GM19395 (cell line): ENCODE results near the gene B9D2.
"Not testable (repeated sequence)": the region's sequence is repeated elsewhere in the genome, so short reads cannot be mapped to it uniquely, and the experiment has no call there.

ENCODE experiments used
- ATAC-seq: cut with Tn5 transposase; IDR thresholded peaks from one replicate; pipeline ENCODE4 v1.9.1; 2021; ENCODE audit warnings: mild to moderate bottlenecking, moderate library complexity; ENCODE audit not compliant: unreplicated experiment

B9D2 gene

DNA sequence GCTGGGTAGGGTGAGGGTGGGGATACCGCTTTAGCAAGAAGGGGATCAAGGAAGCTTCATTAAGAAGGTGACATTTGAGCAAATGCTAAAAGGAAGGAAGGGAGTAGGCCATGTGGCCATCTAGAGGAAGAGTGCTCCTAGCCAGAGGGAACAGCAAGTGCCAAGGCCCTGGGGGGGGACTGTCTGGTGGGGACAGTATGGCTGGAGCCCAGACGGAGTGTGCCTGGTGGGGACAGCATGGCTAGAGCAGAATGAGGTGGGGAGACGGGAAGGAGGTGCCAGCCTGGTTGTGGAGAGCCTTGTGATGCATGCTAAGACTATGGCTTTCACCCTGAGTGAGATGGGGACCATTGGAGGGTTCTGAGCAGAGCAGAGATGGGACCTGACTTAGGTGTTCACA lies 8.1 kb downstream of the B9D2 start:
- ATAC-seq = no peak

DNA sequence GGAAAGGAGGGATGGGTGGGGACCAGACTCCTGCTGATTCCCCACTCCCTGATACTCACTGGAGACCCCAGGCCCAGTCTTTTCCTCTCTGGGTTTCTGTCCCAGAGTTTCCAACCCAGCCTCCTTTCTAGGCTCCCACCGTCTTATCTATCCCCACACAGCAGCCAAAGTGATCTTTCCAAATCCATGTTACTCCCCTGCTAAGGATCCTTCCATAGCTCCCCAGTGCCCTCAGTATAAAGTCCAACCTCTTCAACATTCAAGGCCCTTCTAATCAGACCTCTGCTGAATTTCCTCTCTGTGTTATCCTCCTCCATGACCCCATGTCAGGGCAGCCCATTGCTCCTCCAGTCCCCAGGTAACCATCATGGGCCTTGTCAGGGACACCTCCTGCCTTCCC lies 8.9 kb downstream of the B9D2 start:
- no peak for ATAC-seq

DNA sequence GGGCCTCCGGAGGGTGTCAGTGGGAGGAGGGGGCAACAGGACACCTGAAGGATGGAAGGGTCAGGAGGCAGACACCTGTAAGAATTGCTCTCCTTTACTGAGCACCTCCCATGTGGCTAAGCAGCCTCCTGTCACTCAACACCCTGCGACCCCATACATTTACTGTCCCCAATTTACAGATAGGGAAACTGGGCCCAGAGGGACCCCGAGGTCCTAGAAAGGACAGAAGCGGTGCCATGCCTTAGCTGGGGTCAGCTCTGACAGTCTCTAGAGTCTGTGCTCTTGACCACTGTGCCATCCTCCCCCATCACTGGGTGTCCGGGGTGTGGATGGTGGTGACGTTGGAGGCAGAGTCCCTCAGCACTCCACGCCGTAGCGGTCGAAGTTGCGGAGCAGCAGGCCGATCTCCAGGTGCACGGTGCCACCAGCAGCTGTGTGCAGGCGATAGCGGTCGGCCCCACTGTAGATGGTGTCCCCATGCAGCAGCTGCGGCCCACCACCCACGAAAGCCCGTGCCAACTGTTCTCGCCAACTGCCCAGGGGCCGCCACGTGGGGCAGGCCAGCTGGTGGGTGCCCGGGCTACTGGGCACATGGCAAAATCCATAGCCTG lies 9.5 kb downstream of the B9D2 start:
- no peak for ATAC-seq

DNA sequence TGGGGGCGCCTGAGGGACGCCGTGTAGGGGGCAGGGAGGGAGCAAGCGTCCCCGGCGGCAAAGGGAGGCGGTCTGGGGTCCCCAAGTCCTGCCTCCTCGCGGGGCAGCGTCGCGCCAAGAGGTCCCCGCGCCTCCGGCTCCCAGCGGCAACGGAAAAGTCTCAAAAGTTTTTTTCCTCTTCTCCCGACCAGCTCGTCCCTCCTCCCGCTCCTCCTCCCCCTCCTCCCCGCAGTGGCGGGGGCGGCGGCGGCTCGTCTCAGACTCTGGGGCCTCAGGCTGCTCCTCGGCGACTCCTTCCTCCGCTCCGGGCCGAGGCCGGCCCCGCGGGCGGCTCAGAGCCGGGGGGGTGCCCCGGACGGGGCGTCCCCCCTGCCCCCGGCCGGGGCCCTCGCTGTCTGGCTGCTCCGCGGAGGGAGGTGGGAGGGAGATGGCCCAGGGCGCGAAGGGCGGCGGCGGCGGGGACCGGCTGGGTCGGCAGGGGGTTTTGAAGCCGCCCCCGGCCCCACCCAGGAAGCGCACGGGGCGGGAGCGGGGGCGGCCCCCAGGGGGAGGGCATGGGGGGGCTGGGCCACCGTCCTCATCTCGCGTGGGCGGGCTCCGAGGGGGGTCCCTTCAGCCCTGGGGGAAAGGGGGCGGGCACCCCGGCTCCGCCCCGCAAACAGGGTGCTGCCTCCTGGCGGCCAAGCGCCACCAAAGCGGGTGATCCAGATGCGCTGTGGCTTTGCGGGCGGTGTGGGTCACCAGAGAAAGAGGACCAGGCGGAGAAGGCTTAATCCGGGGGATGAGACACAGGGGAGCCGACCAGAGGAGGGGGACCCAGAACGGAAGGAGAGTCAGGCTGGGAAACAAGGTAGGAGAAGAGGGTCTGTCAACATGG lies 10.2 kb downstream of the B9D2 start, which contains the start of gene TGFB1:
Gene TGFB1 (minus strand): TSS at position 457 of the 877 bp plus-strand sequence. CDS start 878 bp downstream, outside the sequence.
- ATAC-seq = no peak

DNA sequence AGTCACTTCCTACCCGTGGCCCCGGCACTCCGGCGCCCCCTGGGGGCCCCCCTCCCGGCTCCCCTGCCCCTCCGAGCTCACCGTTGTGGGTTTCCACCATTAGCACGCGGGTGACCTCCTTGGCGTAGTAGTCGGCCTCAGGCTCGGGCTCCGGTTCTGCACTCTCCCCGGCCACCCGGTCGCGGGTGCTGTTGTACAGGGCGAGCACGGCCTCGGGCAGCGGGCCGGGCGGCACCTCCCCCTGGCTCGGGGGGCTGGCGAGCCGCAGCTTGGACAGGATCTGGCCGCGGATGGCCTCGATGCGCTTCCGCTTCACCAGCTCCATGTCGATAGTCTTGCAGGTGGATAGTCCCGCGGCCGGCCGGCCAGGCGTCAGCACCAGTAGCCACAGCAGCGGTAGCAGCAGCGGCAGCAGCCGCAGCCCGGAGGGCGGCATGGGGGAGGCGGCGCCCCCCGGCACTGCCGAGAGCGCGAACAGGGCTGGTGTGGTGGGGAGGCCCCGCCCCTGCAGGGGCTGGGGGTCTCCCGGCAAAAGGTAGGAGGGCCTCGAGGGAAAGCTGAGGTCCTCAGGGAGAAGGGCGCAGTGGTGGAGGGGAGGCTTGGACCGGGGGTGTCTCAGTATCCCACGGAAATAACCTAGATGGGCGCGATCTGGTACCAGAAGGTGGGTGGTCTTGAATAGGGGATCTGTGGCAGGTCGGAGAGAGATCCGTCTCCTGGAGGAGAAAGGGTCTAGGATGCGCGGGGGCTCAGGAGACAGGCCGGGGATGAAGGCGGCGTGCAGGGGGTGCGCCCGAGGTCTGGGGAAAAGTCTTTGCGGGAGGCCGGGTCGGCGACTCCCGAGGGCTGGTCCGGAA lies 11.1 kb downstream of the B9D2 start:
- no peak for ATAC-seq

DNA sequence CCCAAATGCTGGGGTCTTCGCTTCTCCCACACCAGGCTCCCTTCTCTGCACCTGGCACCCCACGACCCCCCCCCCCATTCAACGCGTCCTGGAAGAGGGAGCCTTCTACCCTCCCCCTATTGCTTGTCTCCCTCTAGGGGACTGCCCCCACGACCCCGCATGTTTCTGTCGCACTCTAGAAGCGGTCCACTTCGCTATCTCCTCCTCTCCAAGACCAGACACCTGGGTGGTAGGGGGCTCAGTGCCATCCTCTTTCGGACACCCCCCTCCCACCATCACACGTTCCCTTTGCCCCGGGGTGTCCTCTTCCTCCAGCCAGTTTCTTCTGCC lies 11.7 kb downstream of the B9D2 start:
- ATAC-seq = no peak

DNA sequence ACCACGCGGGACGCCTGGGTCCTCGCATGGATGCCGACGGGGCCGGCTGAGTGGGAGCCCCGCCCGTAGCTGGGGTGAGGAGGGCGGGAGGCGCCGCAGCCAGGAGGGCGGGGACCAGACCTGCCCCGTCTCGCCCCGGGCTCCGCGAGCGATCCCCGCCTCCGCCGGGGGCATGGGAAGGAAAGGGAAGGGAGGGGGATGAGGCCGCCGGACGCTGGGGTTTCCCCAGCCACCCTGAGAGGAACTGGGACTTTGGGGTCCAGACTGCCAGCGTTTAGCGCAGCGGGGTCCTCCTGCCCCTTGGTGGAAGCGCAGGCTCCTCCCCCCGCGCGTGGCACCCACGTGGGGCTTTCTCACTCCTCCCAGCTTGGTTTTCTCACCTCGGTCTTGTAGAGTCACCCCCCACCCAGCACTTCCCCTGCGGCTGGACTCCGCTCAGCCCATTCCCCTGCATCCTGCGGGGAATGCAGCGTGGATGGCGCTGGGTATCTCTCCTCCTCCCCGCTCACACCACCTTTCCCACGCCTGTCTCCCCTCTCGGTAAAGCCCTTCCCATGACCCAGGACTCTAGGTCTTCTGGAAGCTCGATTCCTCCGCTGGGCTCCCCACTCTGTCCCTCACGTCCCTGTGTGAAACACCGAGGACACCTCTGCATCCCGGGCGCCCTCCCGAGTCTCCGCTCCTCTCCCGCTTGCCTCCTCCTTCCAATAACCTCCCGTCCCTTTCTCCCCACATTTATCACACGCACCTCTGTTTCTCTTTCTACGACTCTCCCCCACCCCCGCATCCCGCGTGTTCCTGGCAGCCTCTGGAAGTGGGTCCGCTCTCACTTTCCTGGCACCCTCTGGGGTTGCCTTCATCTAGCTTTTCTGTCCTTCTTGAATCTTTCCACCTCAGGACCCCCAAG lies 12.4 kb downstream of the B9D2 start:
- peak; percentile 37 for ATAC-seq

DNA sequence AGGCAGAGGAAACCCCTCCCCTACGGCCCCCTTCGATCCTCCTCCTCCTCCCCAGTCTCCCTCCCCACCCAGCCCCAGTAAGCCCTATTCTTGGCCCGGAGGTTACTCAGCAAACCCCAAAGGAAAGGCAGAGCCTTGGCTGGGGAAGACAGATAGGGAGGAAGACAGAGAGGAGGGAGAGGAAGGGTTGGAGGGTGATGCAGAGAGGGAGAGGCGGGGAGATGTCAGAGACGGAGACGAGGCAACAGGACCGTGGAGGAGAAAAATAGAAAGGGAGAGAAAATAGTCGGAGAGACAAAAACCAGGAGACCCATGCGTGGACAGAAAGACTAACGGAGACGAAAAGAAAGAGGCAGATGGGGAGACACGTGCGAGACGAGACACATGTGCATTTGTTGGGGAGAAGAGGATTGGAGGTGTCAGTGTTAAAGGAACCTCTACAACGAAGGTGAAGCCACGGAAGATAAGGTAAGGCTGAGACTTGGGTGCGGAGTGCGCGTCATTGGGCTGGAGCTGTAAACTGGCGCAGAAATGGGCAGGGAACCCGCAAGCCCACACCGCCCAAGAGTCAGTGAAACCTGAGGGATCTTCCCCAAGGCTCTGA lies 13.1 kb downstream of the B9D2 start:
- no peak for ATAC-seq

DNA sequence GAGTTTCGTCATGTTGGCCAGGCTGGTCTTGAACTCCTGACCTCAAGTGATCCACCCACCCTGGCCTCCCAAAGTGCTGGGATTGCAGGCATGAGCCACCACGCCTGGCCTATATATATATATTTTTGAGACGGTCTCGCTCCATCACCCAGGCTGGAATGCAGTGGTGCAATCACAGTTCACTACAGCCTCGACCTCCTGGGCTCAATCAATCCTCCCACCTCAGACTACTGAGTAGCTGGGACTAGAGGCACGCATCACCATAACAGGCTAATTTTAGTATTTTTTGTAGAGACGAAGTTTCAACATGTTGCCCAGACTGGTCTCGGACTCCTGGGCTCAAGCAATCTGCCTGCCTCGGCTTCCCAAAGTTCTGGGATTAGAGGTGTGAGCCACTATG lies 17.0 kb downstream of the B9D2 start:
- ATAC-seq = not testable (repeated sequence)

DNA sequence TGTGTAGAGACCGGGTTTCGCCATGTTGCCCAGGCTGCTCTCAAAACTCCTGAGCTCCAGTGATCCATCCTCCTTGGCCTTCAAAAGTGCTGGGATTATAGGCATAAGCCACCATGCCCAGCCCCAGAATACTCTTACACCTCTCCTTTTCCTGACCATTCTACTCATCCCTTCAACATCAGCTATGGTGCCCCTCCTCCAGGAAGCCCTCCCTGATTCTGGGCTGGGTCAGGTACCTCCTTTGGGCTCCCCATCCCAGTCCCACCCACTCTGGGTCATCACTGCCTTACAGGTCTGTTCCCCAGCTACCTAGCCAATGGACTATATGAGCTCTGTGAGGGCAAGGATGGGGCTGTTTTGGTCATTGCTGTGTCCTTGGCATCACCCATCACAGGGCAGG lies 19.8 kb downstream of the B9D2 start:
- ATAC-seq = no peak

DNA sequence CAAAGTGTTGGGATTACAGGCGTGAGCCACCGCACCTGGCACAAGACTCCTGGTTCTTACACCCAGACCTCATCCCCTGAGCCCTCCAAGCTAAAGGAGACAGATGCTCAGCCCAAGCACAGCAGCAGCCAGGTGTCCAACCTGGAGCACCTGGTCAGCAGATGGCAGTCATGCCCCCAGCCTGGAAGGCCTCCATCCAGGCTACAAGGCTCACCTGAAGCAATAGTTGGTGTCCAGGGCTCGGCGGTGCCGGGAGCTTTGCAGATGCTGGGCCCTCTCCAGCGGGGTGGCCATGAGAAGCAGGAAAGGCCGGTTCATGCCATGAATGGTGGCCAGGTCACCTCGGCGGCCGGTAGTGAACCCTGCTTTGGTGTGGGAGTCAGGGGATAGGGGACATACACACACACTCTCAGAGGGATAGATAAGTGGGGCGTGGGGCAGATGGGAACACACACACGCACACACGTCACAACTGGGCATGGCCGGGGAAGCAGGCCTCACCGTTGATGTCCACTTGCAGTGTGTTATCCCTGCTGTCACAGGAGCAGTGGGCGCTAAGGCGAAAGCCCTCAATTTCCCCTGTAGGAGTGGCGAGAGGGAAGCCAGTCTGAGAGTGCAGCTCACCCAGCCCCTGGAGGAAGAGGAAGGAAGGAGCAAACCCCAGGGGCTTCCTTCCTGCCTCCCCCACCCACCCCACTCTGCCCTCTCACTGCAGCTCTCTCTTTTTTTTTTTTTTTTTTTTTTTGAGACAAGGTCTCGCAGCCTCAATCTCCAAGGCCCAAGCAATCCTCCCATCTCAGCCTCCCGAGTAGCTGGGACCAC lies 22.1 kb downstream of the B9D2 start:
- no peak for ATAC-seq

DNA sequence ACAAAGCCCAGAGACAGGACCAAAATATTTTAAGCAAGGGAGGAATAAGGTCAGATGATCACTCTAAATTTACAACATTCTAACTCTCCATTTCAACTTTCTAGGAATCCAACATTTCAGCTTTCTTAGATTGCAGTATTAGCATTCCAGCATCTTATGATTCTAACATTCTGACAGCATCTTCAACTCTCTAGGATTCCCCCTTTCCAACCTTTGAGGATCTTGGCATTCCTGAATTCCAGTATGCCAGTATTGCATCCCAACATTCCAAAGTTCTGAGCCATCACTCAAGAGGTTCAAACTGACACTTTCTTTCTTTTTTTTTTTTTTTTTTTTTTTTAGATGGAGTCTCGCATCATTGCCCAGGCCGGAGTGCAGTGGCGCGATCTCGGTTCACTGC lies 24.0 kb downstream of the B9D2 start:
- ATAC-seq = no peak

DNA sequence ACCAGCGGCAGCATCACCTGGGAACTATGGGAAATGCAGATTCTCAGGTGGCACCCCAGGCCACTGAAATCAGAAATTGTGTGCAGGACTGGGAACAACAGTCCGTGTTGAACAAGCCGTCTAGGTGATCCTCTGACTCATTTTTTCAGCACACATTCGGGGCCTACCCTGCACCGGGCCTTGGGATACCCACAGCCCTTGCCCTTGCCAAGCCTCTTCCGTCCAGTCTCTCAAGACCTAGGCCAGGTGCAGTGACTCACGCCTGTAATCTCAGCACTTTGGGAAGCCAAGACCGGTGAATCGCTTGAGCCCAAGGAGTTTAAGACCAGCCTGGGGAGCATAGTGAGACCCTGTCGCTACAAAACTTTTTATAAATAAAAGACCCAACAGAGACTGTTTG lies 28.5 kb downstream of the B9D2 start:
- no peak for ATAC-seq

DNA sequence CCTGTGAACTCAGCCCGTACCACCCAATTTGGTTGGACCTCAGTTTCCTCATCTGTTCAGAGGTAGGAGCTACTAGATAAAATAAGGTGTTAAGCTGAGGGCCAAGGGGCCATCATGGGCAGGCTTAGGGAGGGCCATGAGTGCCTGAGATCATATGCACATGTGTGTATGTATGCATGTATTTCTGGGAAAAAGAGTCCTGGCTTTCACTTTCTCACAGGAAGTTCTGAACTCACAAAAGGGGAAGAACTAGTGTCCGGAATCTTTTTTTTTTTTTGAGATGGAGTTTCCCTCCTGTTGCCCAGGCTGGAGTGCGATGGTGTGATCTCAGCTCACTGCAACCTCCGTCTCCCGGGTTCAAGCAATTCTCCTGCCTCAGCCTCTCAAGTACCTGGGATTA lies 29.2 kb downstream of the B9D2 start:
- ATAC-seq = no peak

DNA sequence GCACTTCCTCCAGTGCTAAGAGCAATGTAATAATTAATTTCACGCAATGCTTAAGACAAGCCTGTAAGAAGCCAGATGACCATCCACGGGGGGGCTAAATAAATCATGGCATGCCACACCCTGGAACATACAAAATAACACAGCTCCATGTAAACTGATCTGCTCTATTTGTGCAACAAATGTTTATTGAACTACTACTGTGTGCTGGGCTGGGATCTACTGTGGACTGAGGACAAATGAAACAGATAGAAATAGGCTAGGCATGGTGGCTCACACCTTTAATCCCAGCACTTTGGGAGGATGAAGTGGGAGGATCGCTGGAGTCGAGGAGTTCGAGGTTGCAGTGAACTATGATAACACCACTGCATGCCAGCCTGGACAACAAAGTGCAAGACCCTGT lies 31.5 kb downstream of the B9D2 start:
- ATAC-seq = no peak

DNA sequence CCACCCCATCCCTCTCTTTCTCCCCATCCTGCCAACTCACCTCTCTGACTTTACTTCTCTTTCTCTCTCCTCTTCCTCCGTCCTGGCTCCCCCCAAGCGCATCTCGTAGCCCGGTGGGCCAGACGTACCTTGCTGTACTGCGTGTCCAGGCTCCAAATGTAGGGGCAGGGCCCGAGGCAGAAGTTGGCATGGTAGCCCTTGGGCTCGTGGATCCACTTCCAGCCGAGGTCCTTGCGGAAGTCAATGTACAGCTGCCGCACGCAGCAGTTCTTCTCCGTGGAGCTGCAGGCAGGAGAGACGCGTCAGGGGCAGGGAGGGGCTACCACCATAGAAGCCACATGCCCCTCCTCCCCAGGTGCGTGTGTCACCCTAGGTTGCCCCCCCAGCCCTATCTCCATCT lies 31.9 kb downstream of the B9D2 start:
- no peak for ATAC-seq

DNA sequence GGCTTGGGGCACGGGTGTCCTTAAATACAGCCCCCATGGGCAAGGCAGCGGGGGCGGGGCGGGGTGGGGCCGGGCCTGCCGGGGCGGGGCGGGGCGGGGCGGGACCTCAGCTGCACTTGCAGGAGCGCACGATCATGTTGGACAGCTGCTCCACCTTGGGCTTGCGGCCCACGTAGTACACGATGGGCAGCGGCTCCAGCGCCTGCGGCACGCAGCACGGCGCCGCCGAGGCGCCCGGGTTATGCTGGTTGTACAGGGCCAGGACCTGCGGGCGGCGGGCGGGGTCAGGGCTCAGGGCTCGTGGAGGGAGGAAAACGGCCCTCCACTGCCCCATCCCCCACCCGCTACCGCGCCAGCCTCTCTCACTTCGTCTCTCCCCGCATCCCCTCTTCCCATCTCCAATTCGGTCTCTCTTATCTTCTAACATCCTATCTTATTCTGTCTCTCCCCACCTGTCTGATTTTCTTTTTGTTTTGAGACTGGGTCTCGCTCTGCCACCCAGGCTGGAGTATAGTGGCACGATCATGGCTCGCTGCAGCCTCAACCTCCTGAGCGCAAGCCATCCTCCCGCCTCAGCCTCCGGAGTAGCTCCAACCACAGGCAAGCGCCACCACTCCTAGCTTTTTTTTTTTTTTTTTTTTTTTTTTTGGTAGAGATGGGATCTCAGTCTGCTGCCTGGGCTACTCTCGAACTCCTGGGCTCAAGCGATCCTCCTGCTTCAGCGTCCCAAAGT lies 32.8 kb downstream of the B9D2 start:
- no peak for ATAC-seq

DNA sequence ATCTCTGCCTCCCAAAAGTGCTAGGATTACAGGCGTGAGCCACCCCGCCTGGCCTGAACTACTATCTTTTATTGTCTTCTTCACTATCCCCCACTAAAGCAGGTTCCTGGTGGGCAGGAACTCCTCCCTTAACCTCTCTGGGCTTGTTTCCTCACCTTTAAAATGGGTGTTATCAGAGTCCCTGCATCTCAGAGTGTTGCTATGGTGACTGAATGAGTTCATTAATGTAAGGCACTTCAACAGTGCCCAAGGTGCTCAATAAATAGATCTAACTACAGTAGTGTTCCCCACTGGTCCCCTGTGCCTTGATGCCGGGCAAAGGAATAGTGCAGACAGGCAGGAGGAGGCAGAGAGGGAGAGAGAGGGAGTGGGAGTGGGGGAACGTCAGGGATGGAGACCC lies 33.5 kb downstream of the B9D2 start:
- ATAC-seq = no peak

DNA sequence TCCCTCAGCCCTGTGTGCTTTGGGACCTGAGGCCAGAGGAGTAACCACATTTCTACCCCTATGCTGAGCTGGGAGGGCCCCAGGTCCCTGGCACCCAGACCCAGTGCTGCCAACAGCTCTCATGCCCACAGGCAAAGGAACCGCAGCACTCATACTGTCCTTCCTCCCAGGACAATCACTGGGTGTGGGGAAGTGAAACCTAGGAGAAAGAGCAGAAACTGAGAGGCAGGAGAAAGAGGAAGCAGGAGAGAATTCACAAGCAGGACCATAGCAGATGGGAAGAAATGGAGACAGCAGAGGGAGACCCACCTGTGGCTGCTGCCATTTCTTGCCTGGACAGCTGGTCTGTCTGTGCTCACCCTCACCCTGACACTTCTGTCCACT lies 35.1 kb downstream of the B9D2 start:
- no peak for ATAC-seq
